Fibroblast of lung (primary cell): ENCODE data around the gene ZSCAN1. TPM values are rescaled to one million over a fixed set of nuclear protein-coding genes. Genes with fewer than 3 reads are reported as not detected.
A peak's percentile ranks its signal among the peaks of the same experiment; 100 is the strongest.

Source experiments
- DNase-seq, 2 donors: peaks; one replicate each; pipeline versions ENCODE4 v3.0.0 to v3.0.0-alpha.2; 2010; ENCODE audit warnings: low read depth in 2 of 2
- H2AFZ ChIP-seq: 2 replicates; pipeline ENCODE4 v1.5.1; 2012; ENCODE audit warnings: low read length, control low read depth, inconsistent platforms
- H3K27ac ChIP-seq: 2 replicates; pipeline ENCODE4 v1.5.1; 2011; ENCODE audit warnings: low read length, control low read depth; ENCODE audit not compliant: insufficient read depth
- H3K27me3 ChIP-seq: 2 replicates; pipeline ENCODE4 v1.5.1; 2011; ENCODE audit warnings: mild to moderate bottlenecking, low read length; ENCODE audit not compliant: control insufficient read depth, insufficient read depth
- H3K36me3 ChIP-seq: 2 replicates; pipeline ENCODE4 v1.5.1; 2011; ENCODE audit warnings: low read length; ENCODE audit not compliant: control insufficient read depth, insufficient read depth
- H3K4me1 ChIP-seq: 2 replicates; pipeline ENCODE4 v1.5.1; 2011; ENCODE audit warnings: low read length; ENCODE audit not compliant: control insufficient read depth, insufficient read depth; ENCODE audit errors: extremely low read depth
- H3K4me2 ChIP-seq: 2 replicates; pipeline ENCODE4 v1.5.1; 2011; ENCODE audit warnings: low read length, control low read depth; ENCODE audit not compliant: insufficient read depth; ENCODE audit errors: extremely low read depth
- H3K4me3 ChIP-seq, 4 experiments: fragments of 200-600 bp in 1 of 4; sonication (generic) in 1 of 4; replicated peaks in 1 of 4; 2 replicates each; pipeline ENCODE4 v1.5.1; 2011 to 2016; ENCODE audit warnings: low read length in 4 of 4, low read depth in 3 of 4, mild to moderate bottlenecking in 3 of 4, control low read depth in 2 of 4, inconsistent platforms in 1 of 4, mixed read lengths in 1 of 4; ENCODE audit not compliant: insufficient read depth in 1 of 4; ENCODE audit errors: control extremely low read depth in 1 of 4
- H3K79me2 ChIP-seq: 2 replicates; pipeline ENCODE4 v1.5.1; 2012; ENCODE audit warnings: mild to moderate bottlenecking, low read length, inconsistent platforms; ENCODE audit not compliant: control insufficient read depth, insufficient read depth
- H3K9ac ChIP-seq: 2 replicates; pipeline ENCODE4 v1.5.1; 2011; ENCODE audit warnings: mild to moderate bottlenecking, low read length, control low read depth; ENCODE audit not compliant: insufficient read depth
- H3K9me3 ChIP-seq: 2 replicates; pipeline ENCODE4 v1.5.1; 2012; ENCODE audit warnings: low read depth, low read length; ENCODE audit not compliant: control insufficient read depth, insufficient read depth
- H4K20me1 ChIP-seq: 2 replicates; pipeline ENCODE4 v1.5.1; 2011; ENCODE audit warnings: low read length; ENCODE audit not compliant: control insufficient read depth, insufficient read depth; ENCODE audit errors: extremely low read depth
- EZH2 ChIP-seq: IDR thresholded peaks from 2 replicates; pipeline ENCODE4 v1.5.1; 2012; ENCODE audit warnings: low read length, control low read depth, mild to moderate bottlenecking; ENCODE audit errors: missing control alignments
- polyA plus RNA-seq, 2 donors: library from polyadenylated mRNA; depleted of rRNA in 1 of 2; stranded (reverse) in 1 of 2; unstranded in 1 of 2; fragments of >200 nt; gene quantifications; 2 replicates each; pipeline ENCODE4 v1.2.1, GENCODE V29; 2011 to 2012; ENCODE audit warnings: missing spikeins in 1 of 2
- total RNA-seq: library from RNA; depleted of rRNA; stranded (reverse); fragments of >200 nt; gene quantifications from 2 replicates; pipeline ENCODE4 v1.2.1, GENCODE V29; 2014
- TF ChIP-seq, protein P1 (sequence below), 2 donors: IDR thresholded peaks in 1 of 2; conservative IDR thresholded peaks in 1 of 2; 1 replicate in 1 of 2; 2 replicates in 1 of 2; pipeline ENCODE4 v1.5.1; 2011 to 2012; ENCODE audit warnings: low read length in 2 of 2, control low read depth in 1 of 2, inconsistent platforms in 1 of 2, low read depth in 1 of 2, mild to moderate bottlenecking in 1 of 2

Gene ZSCAN1
- total and polyA plus RNA-seq, 2 donors (not counting 1 experiment from before 2014, with no cell fraction given): not detected

GRCh38 chr19:58020129-58020528 is 13.7 kb upstream of the ZSCAN1 start:
- no peak overlapping the region for H2AFZ ChIP-seq
- no peaks in the 10 kb centered on the region for H4K20me1 ChIP-seq
- H3K4me3 ChIP-seq: no peak overlapping the region
- no peak overlapping the region for H3K9ac ChIP-seq
- TF ChIP-seq EZH2: no peak
- TF ChIP-seq, protein P1, sequence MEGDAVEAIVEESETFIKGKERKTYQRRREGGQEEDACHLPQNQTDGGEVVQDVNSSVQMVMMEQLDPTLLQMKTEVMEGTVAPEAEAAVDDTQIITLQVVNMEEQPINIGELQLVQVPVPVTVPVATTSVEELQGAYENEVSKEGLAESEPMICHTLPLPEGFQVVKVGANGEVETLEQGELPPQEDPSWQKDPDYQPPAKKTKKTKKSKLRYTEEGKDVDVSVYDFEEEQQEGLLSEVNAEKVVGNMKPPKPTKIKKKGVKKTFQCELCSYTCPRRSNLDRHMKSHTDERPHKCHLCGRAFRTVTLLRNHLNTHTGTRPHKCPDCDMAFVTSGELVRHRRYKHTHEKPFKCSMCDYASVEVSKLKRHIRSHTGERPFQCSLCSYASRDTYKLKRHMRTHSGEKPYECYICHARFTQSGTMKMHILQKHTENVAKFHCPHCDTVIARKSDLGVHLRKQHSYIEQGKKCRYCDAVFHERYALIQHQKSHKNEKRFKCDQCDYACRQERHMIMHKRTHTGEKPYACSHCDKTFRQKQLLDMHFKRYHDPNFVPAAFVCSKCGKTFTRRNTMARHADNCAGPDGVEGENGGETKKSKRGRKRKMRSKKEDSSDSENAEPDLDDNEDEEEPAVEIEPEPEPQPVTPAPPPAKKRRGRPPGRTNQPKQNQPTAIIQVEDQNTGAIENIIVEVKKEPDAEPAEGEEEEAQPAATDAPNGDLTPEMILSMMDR (conservative IDR thresholded peaks at IDR 0.05 in 1 of 2, IDR thresholded peaks at IDR 0.05 in 1 of 2; ENCODE audit: low read depth in 1 of 2, low read length in 2 of 2): no peak
- DNase-seq: no peak
- H3K9me3 ChIP-seq: no peaks in the 10 kb centered on the region
- no peaks in the 10 kb centered on the region for H3K27me3 ChIP-seq
- no peak overlapping the region for H3K4me2 ChIP-seq
- no peaks in the 10 kb centered on the region for H3K36me3 ChIP-seq
- H3K27ac ChIP-seq: no peak overlapping the region
- H3K4me1 ChIP-seq: no peaks in the 10 kb centered on the region
- no peaks in the 10 kb centered on the region for H3K79me2 ChIP-seq

GRCh38 chr19:58021541-58022282 is 12.1 kb upstream of the ZSCAN1 start:
- Histone ChIP-seq H4K20me1 (no peaks in the 10 kb centered on the region), H3K9me3 (no peaks in the 10 kb centered on the region), H3K36me3 (no peaks in the 10 kb centered on the region), H3K27ac (no peak overlapping the region), H3K4me1 (no peaks in the 10 kb centered on the region), H3K27me3 (no peaks in the 10 kb centered on the region), H3K79me2 (no peaks in the 10 kb centered on the region), H3K4me2 (no peak overlapping the region), H3K9ac (no peak overlapping the region), H2AFZ (no peak overlapping the region), H3K4me3 (no peak overlapping the region)
- TF ChIP-seq, protein P1 (conservative IDR thresholded peaks at IDR 0.05 in 1 of 2, IDR thresholded peaks at IDR 0.05 in 1 of 2; ENCODE audit: low read depth in 1 of 2, low read length in 2 of 2): peak; percentile 40 to 46
- TF ChIP-seq EZH2: no peak
- peak; percentile 25 to 72 for DNase-seq

GRCh38 chr19:58022283-58022660 is 11.6 kb upstream of the ZSCAN1 start:
- no peak overlapping the region for H3K27ac ChIP-seq
- no peaks in the 10 kb centered on the region for H4K20me1 ChIP-seq
- no peak overlapping the region for H3K9ac ChIP-seq
- no peak for DNase-seq
- no peaks in the 10 kb centered on the region for H3K4me1 ChIP-seq
- no peak overlapping the region for H3K4me3 ChIP-seq
- H3K27me3 ChIP-seq: no peaks in the 10 kb centered on the region
- no peak overlapping the region for H3K4me2 ChIP-seq
- H3K79me2 ChIP-seq: no peaks in the 10 kb centered on the region
- H3K36me3 ChIP-seq: no peaks in the 10 kb centered on the region
- TF ChIP-seq EZH2: no peak
- no peak overlapping the region for H2AFZ ChIP-seq
- H3K9me3 ChIP-seq: no peaks in the 10 kb centered on the region
